Measurements from ENCODE around the gene EXOSC9.

The EXOSC9 gene

GRCh38 chr4:121827853-121828252 lies 26.7 kb downstream of the EXOSC9 start:
- no peak for DNase-seq

- DNase-seq: no peak
Observed at GRCh38 chr4:121829511-121829910, 28.4 kb downstream of the EXOSC9 start.

GRCh38 chr4:121838136-121838535 lies 37.0 kb downstream of the EXOSC9 start:
- no peak for DNase-seq

GRCh38 chr4:121842862-121843261 lies 41.7 kb downstream of the EXOSC9 start:
- DNase-seq: no peak

GRCh38 chr4:121846662-121847061 lies 45.5 kb downstream of the EXOSC9 start:
- no peak for DNase-seq

- DNase-seq: no peak
Observed at GRCh38 chr4:121851354-121851753, 50.2 kb downstream of the EXOSC9 start.

- no peak for DNase-seq
Observed at GRCh38 chr4:121860121-121860520, 59.0 kb downstream of the EXOSC9 start.

GRCh38 chr4:121861426-121861825 lies 60.3 kb downstream of the EXOSC9 start:
- no peak for DNase-seq

GRCh38 chr4:121863799-121864198 lies 62.7 kb downstream of the EXOSC9 start:
- no peak for DNase-seq

Data from stimulated activated CD4-positive, alpha-beta T cell treated with anti-CD3 and anti-CD28 coated beads, Interleukin-4, amount 100 ng/mL, for 4 hours (primary cell).